Left lung (tissue), 14 donors: Measurements from ENCODE around the gene SPATA6. TPM values are rescaled to one million over a fixed set of nuclear protein-coding genes. Genes with fewer than 3 reads are reported as not detected.
A peak's percentile ranks its signal among the peaks of the same experiment; 100 is the strongest.
"Not testable (repeated sequence)": the region's sequence is repeated elsewhere in the genome, so short reads cannot be mapped to it uniquely, and the experiment has no call there.

Experiments
- ATAC-seq: fragments of 200-7000 bp; cut with Tn5 transposase; one replicate; pipeline ENCODE4 v1.9.1; 2020; ENCODE audit warnings: moderate library complexity
- DNase-seq, 4 donors: peaks; one replicate each; pipeline ENCODE4 v3.0.0-alpha.2; 2013 to 2020
- H3K27ac ChIP-seq, 2 donors: fragments of 200-600 bp; sonication (generic) in 1 of 2; one replicate each; pipeline versions ENCODE4 v1.5.0 to v1.8.0; 2020 to 2021
- H3K27me3 ChIP-seq, 2 donors: fragments of 200-600 bp; sonication (generic) in 1 of 2; one replicate each; pipeline versions ENCODE4 v1.5.0 to v1.8.0; 2020 to 2021
- H3K36me3 ChIP-seq, 2 donors: fragments of 200-600 bp; sonication (generic) in 1 of 2; one replicate each; pipeline versions ENCODE4 v1.5.0 to v1.8.0; 2020 to 2021
- H3K4me1 ChIP-seq, 2 donors: fragments of 200-600 bp; one replicate each; pipeline ENCODE4 v1.8.0; 2021
- H3K4me3 ChIP-seq, 2 donors: fragments of 200-600 bp; sonication (generic) in 1 of 2; one replicate each; pipeline versions ENCODE4 v1.5.0 to v1.8.0; 2020 to 2021; ENCODE audit warnings: mild to moderate bottlenecking in 1 of 2
- H3K9me3 ChIP-seq, 2 donors: fragments of 200-600 bp; sonication (generic) in 1 of 2; one replicate each; pipeline versions ENCODE4 v1.5.0 to v1.8.0; 2020 to 2021
- CTCF ChIP-seq, 2 donors: fragments of 200-600 bp; sonication (generic) in 1 of 2; IDR thresholded peaks; one replicate each; pipeline versions ENCODE4 v1.5.0 to v1.8.0; 2021; ENCODE audit warnings: antibody characterized with exemption in 2 of 2
- intact Hi-C, 2 donors: fragments of 100-400 bp; cut with DNase I; formaldehyde crosslinking; loops; one replicate each; pipeline versions ENCODE4 v1.11.2 to v1.14.2; 2022
- long read RNA-seq, 12 donors: library from polyadenylated mRNA in 2 of 12; unstranded in 2 of 12; transcript quantifications; one replicate each; pipeline ENCODE4 v2.0.0 and lab custom pipeline, GENCODE V29; 2019 to 2026
- polyA plus RNA-seq, 6 donors: library from polyadenylated mRNA; unstranded; fragments of 120-200 nt; gene quantifications; one replicate each; pipeline ENCODE4 v1.2.1, GENCODE V29; 2013; ENCODE audit not compliant: insufficient read length in 6 of 6
- total RNA-seq, 2 donors: library from RNA; stranded (reverse); fragmentation: NEBNext Ultra II Directional; extraction: Animal tissue kit (Norgen Biotek cat#: 25700); gene quantifications; one replicate each; pipeline ENCODE4 v1.2.1, GENCODE V29; 2021
- donor health status: DM: no; HTN: yes; CAD: no.
- donor health status: DM: no; HTN: no; CAD: no.

The SPATA6 gene
- total RNA-seq, result 10 to 100 TPM; 11.9 to 18.4 TPM
- 10 to 100 TPM; 26.5 to 33.9 (median 30.7) TPM for polyA plus RNA-seq
- long read RNA-seq, donor 1, full-length matches to known transcripts, result 4 of 9 reads
- long read RNA-seq, donor 1, partial matches to known transcripts, result 5 of 9 reads
- long read RNA-seq, donor 1, other reads (novel, unspliced or antisense), result 0 of 9 reads
- long read RNA-seq, donor 2, partial matches to known transcripts, result 0 of 1 reads
- long read RNA-seq, donor 2, other reads (novel, unspliced or antisense), result 0 of 1 reads
- long read RNA-seq, donor 3, partial matches to known transcripts, result 0 of 1 reads
- long read RNA-seq, donor 3, other reads (novel, unspliced or antisense), result 0 of 1 reads
- long read RNA-seq, donor 4, partial matches to known transcripts, result 3 of 3 reads
- long read RNA-seq, donor 4, other reads (novel, unspliced or antisense), result 0 of 3 reads
- long read RNA-seq, donor 5, full-length matches to known transcripts, result 5 of 5 reads
- long read RNA-seq, donor 5, partial matches to known transcripts, result 0 of 5 reads
- long read RNA-seq, donor 5, other reads (novel, unspliced or antisense), result 0 of 5 reads
- long read RNA-seq, donor 6, result 0 reads
- long read RNA-seq, donor 7, result 0 reads
- long read RNA-seq, donor 8, full-length matches to known transcripts, result 2 of 2 reads
- long read RNA-seq, donor 8, partial matches to known transcripts, result 0 of 2 reads
- long read RNA-seq, donor 8, other reads (novel, unspliced or antisense), result 0 of 2 reads
- long read RNA-seq, donor 9, result 0 reads
- long read RNA-seq, donor 10, partial matches to known transcripts, result 3 of 3 reads
- long read RNA-seq, donor 10, other reads (novel, unspliced or antisense), result 0 of 3 reads
- long read RNA-seq, donor 11, partial matches to known transcripts, result 25 of 27 reads
- long read RNA-seq, donor 11, other reads (novel, unspliced or antisense), result 0 of 27 reads
- long read RNA-seq, donor 12, full-length matches to known transcripts, result 2 of 2 reads
- long read RNA-seq, donor 12, partial matches to known transcripts, result 0 of 2 reads
- long read RNA-seq, donor 12, other reads (novel, unspliced or antisense), result 0 of 2 reads

DNA sequence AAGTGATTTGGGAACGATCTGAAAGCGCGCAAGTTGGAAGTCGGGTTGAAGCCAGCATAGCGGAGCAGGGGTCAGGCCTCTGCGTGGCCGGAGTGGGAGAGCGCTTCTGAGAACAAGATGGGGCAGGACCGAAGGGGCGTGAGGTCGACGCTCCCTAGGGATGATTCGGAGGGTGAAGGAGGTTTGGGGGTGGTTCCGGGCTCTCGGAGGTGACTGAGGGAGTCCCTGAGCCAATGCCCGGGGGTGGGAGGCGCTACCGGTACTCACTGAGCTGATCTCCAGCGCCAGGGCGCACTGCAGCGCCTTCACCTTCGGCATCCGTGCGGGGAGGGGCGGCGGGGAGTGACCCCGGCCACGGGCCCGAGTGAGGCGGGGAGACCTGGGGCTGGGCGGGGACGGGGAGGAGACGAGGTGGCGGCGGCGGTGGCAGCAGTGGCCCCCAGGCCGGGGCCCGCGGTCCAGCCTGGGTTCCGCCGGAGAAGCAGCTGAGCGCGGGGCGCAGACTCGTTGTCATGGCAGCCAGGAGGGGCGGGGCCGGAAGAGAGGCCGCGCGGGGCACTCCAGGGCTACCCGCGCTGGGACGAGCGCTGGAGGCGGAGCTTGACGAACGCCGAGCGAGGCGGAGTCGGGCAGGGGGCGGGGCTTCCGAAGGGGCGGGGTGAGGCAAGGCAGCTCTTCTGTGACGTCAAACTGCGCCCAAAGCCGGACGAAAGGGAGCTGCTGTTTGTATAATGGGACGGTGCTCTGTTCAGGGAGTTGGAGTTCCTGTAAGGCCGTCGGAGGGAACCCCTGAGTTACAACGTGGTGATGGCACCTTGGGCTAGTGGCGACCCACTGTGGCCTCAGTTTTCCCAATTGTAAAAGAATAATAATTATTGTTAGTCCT, at the start of gene SPATA6:
Gene SPATA6, minus strand, starts transcription at position 514 of the 886 bp plus-strand sequence. Its CDS starts 196 bp downstream, at position 318.
- Histone ChIP-seq H3K4me1 (peaks cover 12 to 31% of the 10 kb centered on the region in 2 donors), H3K27me3 (no peaks in the 10 kb centered on the region), H3K36me3 (no peaks in the 10 kb centered on the region), H3K27ac (peak within 1 kb of the TSS; percentile 72 to 87), H3K9me3 (peaks cover 0 to 1% of the 10 kb centered on the region in 2 donors), H3K4me3 (peak within 1 kb of the TSS; percentile 63 to 68)
- TF ChIP-seq CTCF (IDR thresholded peaks at IDR 0.05), result no peak
- ATAC-seq (peak; percentile 97), DNase-seq (peak; percentile 94 to 99 (median 98))
- intact Hi-C loops, result no loop called here

GRCh38 chr1:48519896-48520295, 47.9 kb upstream of the SPATA6 start:
- H3K27me3 ChIP-seq, H3K4me3 ChIP-seq, intact Hi-C loops, H3K4me1 ChIP-seq, ATAC-seq, H3K27ac ChIP-seq, H3K9me3 ChIP-seq, H3K36me3 ChIP-seq, DNase-seq: not testable (repeated sequence)

DNA sequence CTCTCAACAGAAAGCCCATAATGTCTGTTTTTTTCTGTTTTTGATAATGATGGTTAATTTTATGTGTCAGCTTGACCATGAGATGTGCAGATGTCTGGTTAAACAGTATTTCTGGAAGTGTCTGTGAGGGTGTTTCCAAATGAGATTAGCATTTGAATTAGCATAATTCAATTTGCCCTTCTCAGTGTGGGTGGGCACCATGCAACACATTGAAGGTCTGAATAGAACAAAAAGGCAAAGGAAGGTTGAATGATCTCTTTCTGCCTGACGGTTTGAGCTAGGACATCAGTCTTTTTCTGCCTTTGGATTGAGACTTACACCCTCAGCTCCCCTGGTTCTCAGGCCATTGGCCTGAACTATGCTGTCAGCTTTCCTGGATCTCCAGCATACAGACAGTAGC, 34.9 kb upstream of the SPATA6 start:
- no peak overlapping the region for H3K4me3 ChIP-seq
- no peak overlapping the region for H3K27ac ChIP-seq
- TF ChIP-seq CTCF (IDR thresholded peaks at IDR 0.05), result no peak
- ATAC-seq, result no peak
- H3K9me3 ChIP-seq, result no peaks in the 10 kb centered on the region
- H3K27me3 ChIP-seq, result no peaks in the 10 kb centered on the region
- intact Hi-C loops, result no loop called here
- no peaks in the 10 kb centered on the region for H3K4me1 ChIP-seq
- H3K36me3 ChIP-seq, result no peaks in the 10 kb centered on the region
- DNase-seq, result no peak

- Histone ChIP-seq H3K36me3 (no peaks in the 10 kb centered on the region), H3K4me1 (peaks cover 0 to 7% of the 10 kb centered on the region in 2 donors), H3K27ac (no peak overlapping the region), H3K9me3 (no peaks in the 10 kb centered on the region), H3K27me3 (no peaks in the 10 kb centered on the region), H3K4me3 (no peak overlapping the region)
- no peak for ATAC-seq
- intact Hi-C loops, result no loop called here
- no peak for DNase-seq
- TF ChIP-seq CTCF (IDR thresholded peaks at IDR 0.05), result no peak
These were observed 28.8 kb upstream of the SPATA6 start for GRCh38 chr1:48500541-48501450.
